ENCODE results near the gene CH25H. TPM values are rescaled to one million over a fixed set of nuclear protein-coding genes. Genes with fewer than 3 reads are reported as not detected.
A peak's percentile ranks its signal among the peaks of the same experiment; 100 is the strongest.

CH25H gene
- total and polyA plus RNA-seq, 2 experiments from 2014 or later: 18.0 to 34.9 TPM

- H3K27me3 ChIP-seq (replicated peaks; ENCODE audit: insufficient read depth): no peaks in the 10 kb centered on the region
- 26 to 36% methylated on average over 4 of the region's 4 CpGs for WGBS, 2 experiments (ENCODE audit: low coverage in 1 of 2, low lambda C conversion rate in 2 of 2, missing lambda C conversion rate in 2 of 2)
- no peaks in the 10 kb centered on the region for H4K20me1 ChIP-seq (ENCODE audit: insufficient read depth)
- peak overlapping the region; percentile 36 for H3K4me2 ChIP-seq (ENCODE audit: unreplicated experiment)
- H3K79me2 ChIP-seq (ENCODE audit: insufficient read depth): no peaks in the 10 kb centered on the region
- peak; percentile 70 for DNase-seq
- no peaks in the 10 kb centered on the region for H3K9me3 ChIP-seq (ENCODE audit: low read depth)
- in situ Hi-C loops (cut with MboI): no loop called here
- H3K9ac ChIP-seq: peak overlapping the region; percentile 62
- no peaks in the 10 kb centered on the region for H3K9me2 ChIP-seq (ENCODE audit: insufficient read depth)
- peaks cover 15% of the 10 kb centered on the region for H3F3A ChIP-seq (ENCODE audit: insufficient read depth)
- no peak overlapping the region for H2AFZ ChIP-seq
- H3K4me3 ChIP-seq: no peak overlapping the region
- no peaks in the 10 kb centered on the region for H3K36me3 ChIP-seq (ENCODE audit: low read depth)
- peaks cover 15% of the 10 kb centered on the region for H3K4me1 ChIP-seq (ENCODE audit: insufficient read depth)
- H3K27ac ChIP-seq: peak overlapping the region; percentile 71
- TF ChIP-seq EZH2phosphoT487 (IDR thresholded peaks at IDR 0.05; ENCODE audit: insufficient read depth, low read depth): no peak
These were observed 29.2 kb upstream of the CH25H start for GRCh38 chr10:89236226-89236797.

GRCh38 chr10:89235073-89235798 is 28.1 kb upstream of the CH25H start:
- peak overlapping the region; percentile 62 for H3K9ac ChIP-seq
- H3K9me2 ChIP-seq (ENCODE audit: insufficient read depth): no peaks in the 10 kb centered on the region
- peak; percentile 85 for DNase-seq
- H3K4me1 ChIP-seq (ENCODE audit: insufficient read depth): peaks cover 15% of the 10 kb centered on the region
- H2AFZ ChIP-seq: peak overlapping the region; percentile 27
- H3K27me3 ChIP-seq (replicated peaks; ENCODE audit: insufficient read depth): no peaks in the 10 kb centered on the region
- in situ Hi-C loops (cut with MboI): no loop called here
- peak overlapping the region; percentile 71 for H3K27ac ChIP-seq
- TF ChIP-seq EZH2phosphoT487 (IDR thresholded peaks at IDR 0.05; ENCODE audit: insufficient read depth, low read depth): no peak
- TF ChIP-seq EZH2 (IDR thresholded peaks at IDR 0.05; ENCODE audit: insufficient read depth, poor library complexity, severe bottlenecking): no peak
- H3K79me2 ChIP-seq (ENCODE audit: insufficient read depth): no peaks in the 10 kb centered on the region
- no peaks in the 10 kb centered on the region for H4K20me1 ChIP-seq (ENCODE audit: insufficient read depth)
- peak overlapping the region; percentile 30; the same call in 1 of the 2 replicates for H3K4me3 ChIP-seq
- no peaks in the 10 kb centered on the region for H3K9me3 ChIP-seq (ENCODE audit: low read depth)
- WGBS, 2 experiments (ENCODE audit: low coverage in 1 of 2, low lambda C conversion rate in 2 of 2, missing lambda C conversion rate in 2 of 2): 21% methylated on average over 12 of the region's 12 CpGs
- peaks cover 15% of the 10 kb centered on the region for H3F3A ChIP-seq (ENCODE audit: insufficient read depth)
- peaks cover 4% of the 10 kb centered on the region; the same call in 1 of the 2 replicates for H3K36me3 ChIP-seq (ENCODE audit: low read depth)
- peak overlapping the region; percentile 36 for H3K4me2 ChIP-seq (ENCODE audit: unreplicated experiment)

- H3K79me2 ChIP-seq (ENCODE audit: insufficient read depth): no peaks in the 10 kb centered on the region
- H3K4me1 ChIP-seq (ENCODE audit: insufficient read depth): peaks cover 15% of the 10 kb centered on the region
- no peaks in the 10 kb centered on the region for H3K9me2 ChIP-seq (ENCODE audit: insufficient read depth)
- H3K4me3 ChIP-seq: no peak overlapping the region
- no peak for TF ChIP-seq EZH2 (IDR thresholded peaks at IDR 0.05; ENCODE audit: insufficient read depth, poor library complexity, severe bottlenecking)
- TF ChIP-seq EZH2phosphoT487 (IDR thresholded peaks at IDR 0.05; ENCODE audit: insufficient read depth, low read depth): no peak
- H3K9ac ChIP-seq: no peak overlapping the region
- no peak for DNase-seq
- no peaks in the 10 kb centered on the region for H4K20me1 ChIP-seq (ENCODE audit: insufficient read depth)
- H3K9me3 ChIP-seq (ENCODE audit: low read depth): no peaks in the 10 kb centered on the region
- no peak overlapping the region for H2AFZ ChIP-seq
- no peak overlapping the region for H3K27ac ChIP-seq
- in situ Hi-C loops (cut with MboI): no loop called here
- H3F3A ChIP-seq (ENCODE audit: insufficient read depth): peaks cover 15% of the 10 kb centered on the region
- H3K36me3 ChIP-seq (ENCODE audit: low read depth): peaks cover 4% of the 10 kb centered on the region
- 96 to 98% methylated on average over 2 of the region's 2 CpGs for whole genome bisulfite sequencing, 2 experiments (ENCODE audit: low coverage in 1 of 2, low lambda C conversion rate in 2 of 2, missing lambda C conversion rate in 2 of 2)
- no peaks in the 10 kb centered on the region for H3K27me3 ChIP-seq (replicated peaks; ENCODE audit: insufficient read depth)
- H3K4me2 ChIP-seq (ENCODE audit: unreplicated experiment): no peak overlapping the region
These were observed 25.9 kb upstream of the CH25H start for GRCh38 chr10:89233033-89233432.

- Histone ChIP-seq H3K9me2 (ENCODE audit: insufficient read depth) (no peaks in the 10 kb centered on the region), H3K4me3 (no peak overlapping the region), H2AFZ (no peak overlapping the region), H3K79me2 (ENCODE audit: insufficient read depth) (no peaks in the 10 kb centered on the region), H3K27me3 (replicated peaks; ENCODE audit: insufficient read depth) (no peaks in the 10 kb centered on the region), H3K9ac (no peak overlapping the region), H3K36me3 (ENCODE audit: low read depth) (peaks cover 20% of the 10 kb centered on the region), H3K4me1 (ENCODE audit: insufficient read depth) (no peaks in the 10 kb centered on the region), H3K4me2 (ENCODE audit: unreplicated experiment) (no peak overlapping the region), H3K9me3 (ENCODE audit: low read depth) (no peaks in the 10 kb centered on the region), H3F3A (ENCODE audit: insufficient read depth) (no peaks in the 10 kb centered on the region), H4K20me1 (ENCODE audit: insufficient read depth) (no peaks in the 10 kb centered on the region), H3K27ac (no peak overlapping the region)
- no peak for DNase-seq
- in situ Hi-C loops (cut with MboI): no loop called here
- TF ChIP-seq EZH2 (IDR thresholded peaks at IDR 0.05; ENCODE audit: insufficient read depth, poor library complexity, severe bottlenecking) (no peak), EZH2phosphoT487 (IDR thresholded peaks at IDR 0.05; ENCODE audit: insufficient read depth, low read depth) (no peak)
These were observed 21.8 kb upstream of the CH25H start for GRCh38 chr10:89228962-89229361.

All from GM23248 (cell line).